IPS-NIHi7 (cell line): Measurements from ENCODE around the gene DIO1.

ENCODE experiments used
- DNase-seq: peaks from one replicate; pipeline ENCODE4 v3.0.0; 2012; ENCODE audit warnings: mixed read lengths; ENCODE audit errors: extremely low spot score

DIO1 gene

GRCh38 chr1:53894644-53895043, 657 bp downstream of the DIO1 start:
- no peak for DNase-seq

GRCh38 chr1:53895421-53895820, 1.4 kb downstream of the DIO1 start:
- no peak for DNase-seq

- DNase-seq, result no peak
Measured at GRCh38 chr1:53896635-53897229, 2.7 kb downstream of the DIO1 start.

GRCh38 chr1:53899206-53899628, 5.2 kb downstream of the DIO1 start:
- DNase-seq, result no peak

GRCh38 chr1:53899708-53900107, 5.7 kb downstream of the DIO1 start:
- DNase-seq, result no peak

- no peak for DNase-seq
Measured at GRCh38 chr1:53902235-53903138, 8.5 kb downstream of the DIO1 start.

- DNase-seq, result no peak
Measured at GRCh38 chr1:53905509-53905908, 11.5 kb downstream of the DIO1 start.

- no peak for DNase-seq
Measured at GRCh38 chr1:53906121-53906520, 12.1 kb downstream of the DIO1 start.

- no peak for DNase-seq
Measured at GRCh38 chr1:53909946-53910345, 16.0 kb downstream of the DIO1 start.

GRCh38 chr1:53911442-53911841, 17.5 kb downstream of the DIO1 start:
- no peak for DNase-seq

- no peak for DNase-seq
Measured at GRCh38 chr1:53913352-53914033, 19.5 kb downstream of the DIO1 start.

GRCh38 chr1:53918343-53918742, 24.4 kb downstream of the DIO1 start:
- DNase-seq, result no peak

GRCh38 chr1:53919675-53920066, 25.7 kb downstream of the DIO1 start:
- no peak for DNase-seq

- DNase-seq, result no peak
Measured at GRCh38 chr1:53927376-53927881, 33.4 kb downstream of the DIO1 start.

- no peak for DNase-seq
Measured at GRCh38 chr1:53929246-53929960, 35.4 kb downstream of the DIO1 start.

GRCh38 chr1:53930932-53931331, 36.9 kb downstream of the DIO1 start:
- DNase-seq, result no peak

- DNase-seq, result no peak
Measured at GRCh38 chr1:53931523-53931922, 37.5 kb downstream of the DIO1 start.

GRCh38 chr1:53934170-53934765, 40.3 kb downstream of the DIO1 start:
- DNase-seq, result no peak

GRCh38 chr1:53936430-53936829, 42.4 kb downstream of the DIO1 start:
- DNase-seq, result no peak

GRCh38 chr1:53938136-53938830, 44.3 kb downstream of the DIO1 start:
- DNase-seq, result no peak
